Transverse colon (tissue), 3 donors: Measurements from ENCODE around the gene C1QTNF6.

Experiments used
- CTCF ChIP-seq, 5 experiments: fragments of 200-600 bp in 3 of 5; fragments of 450-650 bp in 2 of 5; sonication (generic) in 3 of 5; IDR thresholded peaks; 1 replicate in 2 of 5; 2 replicates in 3 of 5; pipeline ENCODE4 v1.5.1; 2016 to 2017; ENCODE audit warnings: antibody characterized with exemption in 5 of 5, inconsistent platforms in 3 of 5, mild to moderate bottlenecking in 2 of 5, moderate library complexity in 1 of 5
- POLR2A ChIP-seq: fragments of 450-650 bp; IDR thresholded peaks from one replicate; pipeline ENCODE4 v1.6.1; 2016; ENCODE audit warnings: antibody characterized with exemption, mild to moderate bottlenecking, moderate library complexity

- TF ChIP-seq CTCF (IDR thresholded peaks at IDR 0.05) (no peak), POLR2A (no peak)
These were observed 8.9 kb downstream of the C1QTNF6 start for GRCh38 chr22:37179126-37179470.
